Fibroblast of lung (primary cell): ENCODE measurements around the gene ZW10. TPM values are rescaled to one million over a fixed set of nuclear protein-coding genes. Genes with fewer than 3 reads are reported as not detected.

ENCODE experiments used
- DNase-seq, 2 donors: peaks; one replicate each; pipeline versions ENCODE4 v3.0.0 to v3.0.0-alpha.2; 2010; ENCODE audit warnings: low read depth in 2 of 2
- H2AFZ ChIP-seq: 2 replicates; pipeline ENCODE4 v1.5.1; 2012; ENCODE audit warnings: low read length, control low read depth, inconsistent platforms
- H3K27ac ChIP-seq: 2 replicates; pipeline ENCODE4 v1.5.1; 2011; ENCODE audit warnings: low read length, control low read depth; ENCODE audit not compliant: insufficient read depth
- H3K27me3 ChIP-seq: 2 replicates; pipeline ENCODE4 v1.5.1; 2011; ENCODE audit warnings: mild to moderate bottlenecking, low read length; ENCODE audit not compliant: control insufficient read depth, insufficient read depth
- H3K36me3 ChIP-seq: 2 replicates; pipeline ENCODE4 v1.5.1; 2011; ENCODE audit warnings: low read length; ENCODE audit not compliant: control insufficient read depth, insufficient read depth
- H3K4me1 ChIP-seq: 2 replicates; pipeline ENCODE4 v1.5.1; 2011; ENCODE audit warnings: low read length; ENCODE audit not compliant: control insufficient read depth, insufficient read depth; ENCODE audit errors: extremely low read depth
- H3K4me2 ChIP-seq: 2 replicates; pipeline ENCODE4 v1.5.1; 2011; ENCODE audit warnings: low read length, control low read depth; ENCODE audit not compliant: insufficient read depth; ENCODE audit errors: extremely low read depth
- H3K4me3 ChIP-seq, 4 experiments: fragments of 200-600 bp in 1 of 4; sonication (generic) in 1 of 4; replicated peaks in 1 of 4; 2 replicates each; pipeline ENCODE4 v1.5.1; 2011 to 2016; ENCODE audit warnings: low read length in 4 of 4, low read depth in 3 of 4, mild to moderate bottlenecking in 3 of 4, control low read depth in 2 of 4, inconsistent platforms in 1 of 4, mixed read lengths in 1 of 4; ENCODE audit not compliant: insufficient read depth in 1 of 4; ENCODE audit errors: control extremely low read depth in 1 of 4
- H3K79me2 ChIP-seq: 2 replicates; pipeline ENCODE4 v1.5.1; 2012; ENCODE audit warnings: mild to moderate bottlenecking, low read length, inconsistent platforms; ENCODE audit not compliant: control insufficient read depth, insufficient read depth
- H3K9ac ChIP-seq: 2 replicates; pipeline ENCODE4 v1.5.1; 2011; ENCODE audit warnings: mild to moderate bottlenecking, low read length, control low read depth; ENCODE audit not compliant: insufficient read depth
- H3K9me3 ChIP-seq: 2 replicates; pipeline ENCODE4 v1.5.1; 2012; ENCODE audit warnings: low read depth, low read length; ENCODE audit not compliant: control insufficient read depth, insufficient read depth
- H4K20me1 ChIP-seq: 2 replicates; pipeline ENCODE4 v1.5.1; 2011; ENCODE audit warnings: low read length; ENCODE audit not compliant: control insufficient read depth, insufficient read depth; ENCODE audit errors: extremely low read depth
- CTCF ChIP-seq, 2 donors: IDR thresholded peaks in 1 of 2; conservative IDR thresholded peaks in 1 of 2; 1 replicate in 1 of 2; 2 replicates in 1 of 2; pipeline ENCODE4 v1.5.1; 2011 to 2012; ENCODE audit warnings: low read length in 2 of 2, control low read depth in 1 of 2, inconsistent platforms in 1 of 2, low read depth in 1 of 2, mild to moderate bottlenecking in 1 of 2
- EZH2 ChIP-seq: IDR thresholded peaks from 2 replicates; pipeline ENCODE4 v1.5.1; 2012; ENCODE audit warnings: low read length, control low read depth, mild to moderate bottlenecking; ENCODE audit errors: missing control alignments
- polyA plus RNA-seq, 2 donors: library from polyadenylated mRNA; depleted of rRNA in 1 of 2; stranded (reverse) in 1 of 2; unstranded in 1 of 2; fragments of >200 nt; gene quantifications; 2 replicates each; pipeline ENCODE4 v1.2.1, GENCODE V29; 2011 to 2012; ENCODE audit warnings: missing spikeins in 1 of 2
- total RNA-seq: library from RNA; depleted of rRNA; stranded (reverse); fragments of >200 nt; gene quantifications from 2 replicates; pipeline ENCODE4 v1.2.1, GENCODE V29; 2014

Gene ZW10
- total and polyA plus RNA-seq, 2 donors (not counting 1 experiment from before 2014, with no cell fraction given), result 13.5 to 15.4 TPM

GRCh38 chr11:113685654-113686359 lies 87.7 kb downstream of the ZW10 start:
- H3K4me1 ChIP-seq, result no peaks in the 10 kb centered on the region
- no peak for DNase-seq
- H3K36me3 ChIP-seq, result no peaks in the 10 kb centered on the region
- H3K27ac ChIP-seq, result no peak overlapping the region
- no peaks in the 10 kb centered on the region for H3K79me2 ChIP-seq
- no peak overlapping the region for H3K4me3 ChIP-seq
- H4K20me1 ChIP-seq, result no peaks in the 10 kb centered on the region
- no peak for TF ChIP-seq CTCF (conservative IDR thresholded peaks at IDR 0.05 in 1 of 2, IDR thresholded peaks at IDR 0.05 in 1 of 2; ENCODE audit: low read depth in 1 of 2, low read length in 2 of 2)
- no peaks in the 10 kb centered on the region for H3K27me3 ChIP-seq
- H3K9me3 ChIP-seq, result no peaks in the 10 kb centered on the region
- no peak overlapping the region for H3K4me2 ChIP-seq
- no peak overlapping the region for H2AFZ ChIP-seq
- H3K9ac ChIP-seq, result no peak overlapping the region

DNA sequence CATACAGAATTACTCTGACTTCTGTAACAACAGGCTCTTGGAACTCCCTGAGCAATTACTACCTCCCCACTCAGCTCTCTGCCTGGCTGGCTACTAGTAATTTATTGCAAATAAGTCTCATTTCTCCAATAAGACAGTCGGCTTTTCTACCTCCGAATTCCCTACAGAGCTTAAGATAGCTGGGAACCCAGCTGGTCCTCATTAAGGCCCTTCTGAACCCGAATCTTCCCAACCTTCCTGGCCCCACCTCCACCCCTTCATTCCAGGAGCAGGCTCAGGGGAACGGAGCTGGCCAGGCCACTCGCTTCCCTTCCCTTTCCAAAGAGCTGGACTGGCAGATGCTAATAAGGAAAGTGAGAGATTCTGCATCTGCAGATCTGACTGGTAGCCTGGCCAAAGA lies 89.0 kb downstream of the ZW10 start:
- Histone ChIP-seq H3K4me2 (no peak overlapping the region), H4K20me1 (no peaks in the 10 kb centered on the region), H3K36me3 (no peaks in the 10 kb centered on the region), H3K9ac (no peak overlapping the region), H3K27ac (no peak overlapping the region), H2AFZ (no peak overlapping the region), H3K9me3 (no peaks in the 10 kb centered on the region), H3K4me1 (no peaks in the 10 kb centered on the region), H3K4me3 (no peak overlapping the region), H3K79me2 (no peaks in the 10 kb centered on the region), H3K27me3 (no peaks in the 10 kb centered on the region)
- no peak for DNase-seq
- TF ChIP-seq CTCF (conservative IDR thresholded peaks at IDR 0.05 in 1 of 2, IDR thresholded peaks at IDR 0.05 in 1 of 2; ENCODE audit: low read depth in 1 of 2, low read length in 2 of 2) (no peak), EZH2 (no peak)

DNA sequence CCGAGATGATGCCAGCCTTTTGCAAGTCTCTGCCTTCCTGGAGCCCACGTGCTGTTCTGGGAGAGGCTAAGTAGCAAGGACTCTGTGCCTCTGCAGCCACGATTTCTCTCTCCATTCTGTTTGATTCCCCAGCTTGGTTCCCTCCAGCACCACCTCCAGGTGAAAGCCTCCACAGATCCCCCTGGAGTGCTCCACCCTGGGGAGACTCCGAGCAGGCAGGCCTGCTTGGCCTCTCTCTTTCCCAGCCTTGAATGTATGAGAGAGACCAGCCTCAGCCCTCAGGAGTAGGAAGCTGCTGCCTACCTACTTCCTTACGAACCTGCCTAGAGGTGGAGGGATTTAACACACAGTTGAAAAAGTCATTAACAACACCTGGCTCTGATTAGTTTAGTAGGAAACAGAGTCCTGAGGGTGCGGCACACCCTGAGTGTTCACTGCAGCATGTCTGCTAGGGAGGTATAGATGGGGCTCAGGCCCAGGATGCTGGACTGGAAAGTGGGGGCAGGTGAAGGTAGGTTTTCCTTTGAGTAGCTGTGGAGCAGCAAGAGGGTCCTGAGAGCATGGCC lies 89.9 kb downstream of the ZW10 start:
- Histone ChIP-seq H3K27me3 (no peaks in the 10 kb centered on the region), H3K36me3 (no peaks in the 10 kb centered on the region), H3K27ac (no peak overlapping the region), H3K4me3 (no peak overlapping the region), H3K4me2 (no peak overlapping the region), H2AFZ (no peak overlapping the region), H3K9ac (no peak overlapping the region), H3K79me2 (no peaks in the 10 kb centered on the region), H3K9me3 (no peaks in the 10 kb centered on the region), H3K4me1 (no peaks in the 10 kb centered on the region), H4K20me1 (no peaks in the 10 kb centered on the region)
- TF ChIP-seq CTCF (conservative IDR thresholded peaks at IDR 0.05 in 1 of 2, IDR thresholded peaks at IDR 0.05 in 1 of 2; ENCODE audit: low read depth in 1 of 2, low read length in 2 of 2), result no peak
- TF ChIP-seq EZH2, result no peak
- DNase-seq, result no peak

Other genes starting within 250 kb of the ZW10 start
- under 0.01 and 0.17 TPM in 2 replicates for gene TMPRSS5, start 67.4 kb downstream of the ZW10 start, total RNA-seq
- gene TMPRSS5, start 67.4 kb downstream of the ZW10 start, polyA plus RNA-seq, result 0.08 TPM in 1 of 2 replicates, not detected in the other
- not detected in 2 replicates for gene CLDN25, start 6.1 kb upstream of the ZW10 start, total RNA-seq
- not detected in 2 replicates for gene CLDN25, start 6.1 kb upstream of the ZW10 start, polyA plus RNA-seq
- gene USP28, start 101.9 kb upstream of the ZW10 start, total RNA-seq, result 37.7 and 38.0 TPM in 2 replicates
- gene USP28, start 101.9 kb upstream of the ZW10 start, polyA plus RNA-seq, result 22.4 and 27.4 TPM in 2 replicates
- gene HTR3B, start 131.1 kb upstream of the ZW10 start, total RNA-seq, result not detected in 2 replicates
- not detected in 2 replicates for gene HTR3B, start 131.1 kb upstream of the ZW10 start, polyA plus RNA-seq
- gene HTR3A, start 201.4 kb upstream of the ZW10 start, total RNA-seq, result not detected in 2 replicates
- not detected in 2 replicates for gene HTR3A, start 201.4 kb upstream of the ZW10 start, polyA plus RNA-seq